Mesothelial cell of epicardium (in vitro differentiated cells): ENCODE measurements around the gene MAPT. TPM values are rescaled to one million over a fixed set of nuclear protein-coding genes. Genes with fewer than 3 reads are reported as not detected.

ENCODE experiments used
- DNase-seq, 2 experiments: peaks; one replicate each; pipeline ENCODE4 v3.0.0; 2021; ENCODE audit warnings: low spot score in 2 of 2; ENCODE audit not compliant: unreplicated experiment in 2 of 2
- H3K27ac Mint-ChIP-seq: 2 replicates; pipeline ENCODE4 v1.8.0; 2021; ENCODE audit warnings: mixed read lengths
- H3K27me3 Mint-ChIP-seq: 2 replicates; pipeline ENCODE4 v1.8.0; 2021; ENCODE audit warnings: low read depth, mixed read lengths
- H3K36me3 Mint-ChIP-seq: 2 replicates; pipeline ENCODE4 v1.8.0; 2021; ENCODE audit warnings: mixed read lengths
- H3K4me1 Mint-ChIP-seq: 2 replicates; pipeline ENCODE4 v1.8.0; 2021; ENCODE audit warnings: mixed read lengths
- H3K4me3 Mint-ChIP-seq: 2 replicates; pipeline ENCODE4 v1.8.0; 2021; ENCODE audit warnings: mild to moderate bottlenecking, moderate library complexity, mixed read lengths
- H3K9me3 Mint-ChIP-seq: 2 replicates; pipeline ENCODE4 v1.8.0; 2021; ENCODE audit warnings: mixed read lengths
- CTCF ChIP-seq: fragments of 200-600 bp; sonication (generic); IDR thresholded peaks from one replicate; pipeline ENCODE4 v1.5.0; 2021; ENCODE audit warnings: antibody characterized with exemption; ENCODE audit not compliant: unreplicated experiment
- total RNA-seq: library from RNA; stranded (reverse); gene quantifications from 3 replicates; pipeline ENCODE4 v1.2.1, GENCODE V29; 2021

Gene MAPT
- total RNA-seq, 1 donor from 2014 or later = 2.8 TPM

- Mint-ChIP-seq H3K4me3 (no peak overlapping the region), H3K27ac (no peak overlapping the region), H3K9me3 (no peaks in the 10 kb centered on the region), H3K4me1 (peaks cover 6% of the 10 kb centered on the region), H3K36me3 (no peaks in the 10 kb centered on the region), H3K27me3 (peaks cover 27% of the 10 kb centered on the region)
- no peak for TF ChIP-seq CTCF
- no peak for DNase-seq
Measured at GRCh38 chr17:45950888-45951287, 56.5 kb downstream of the MAPT start.

GRCh38 chr17:45951403-45951802, 57.0 kb downstream of the MAPT start:
- no peak for DNase-seq
- H3K4me3 Mint-ChIP-seq = no peak overlapping the region
- no peaks in the 10 kb centered on the region for H3K36me3 Mint-ChIP-seq
- H3K27me3 Mint-ChIP-seq = peaks cover 27% of the 10 kb centered on the region
- TF ChIP-seq CTCF = no peak
- no peak overlapping the region for H3K27ac Mint-ChIP-seq
- H3K9me3 Mint-ChIP-seq = no peaks in the 10 kb centered on the region
- H3K4me1 Mint-ChIP-seq = peaks cover 6% of the 10 kb centered on the region

- no peak for TF ChIP-seq CTCF
- peaks cover 6% of the 10 kb centered on the region for H3K4me1 Mint-ChIP-seq
- peaks cover 27% of the 10 kb centered on the region for H3K27me3 Mint-ChIP-seq
- DNase-seq = no peak
- no peaks in the 10 kb centered on the region for H3K9me3 Mint-ChIP-seq
- no peak overlapping the region for H3K27ac Mint-ChIP-seq
- H3K36me3 Mint-ChIP-seq = no peaks in the 10 kb centered on the region
- no peak overlapping the region for H3K4me3 Mint-ChIP-seq
Measured at GRCh38 chr17:45951941-45952340, 57.6 kb downstream of the MAPT start.

GRCh38 chr17:45952814-45953320, 58.5 kb downstream of the MAPT start:
- Mint-ChIP-seq H3K27me3 (peaks cover 27% of the 10 kb centered on the region), H3K4me3 (no peak overlapping the region), H3K36me3 (no peaks in the 10 kb centered on the region), H3K9me3 (no peaks in the 10 kb centered on the region), H3K27ac (no peak overlapping the region), H3K4me1 (peaks cover 6% of the 10 kb centered on the region)
- DNase-seq = no peak
- no peak for TF ChIP-seq CTCF

GRCh38 chr17:45953561-45953960, 59.2 kb downstream of the MAPT start:
- peaks cover 5% of the 10 kb centered on the region for H3K4me1 Mint-ChIP-seq
- no peak for TF ChIP-seq CTCF
- H3K4me3 Mint-ChIP-seq = no peak overlapping the region
- H3K9me3 Mint-ChIP-seq = no peaks in the 10 kb centered on the region
- H3K36me3 Mint-ChIP-seq = no peaks in the 10 kb centered on the region
- H3K27me3 Mint-ChIP-seq = peaks cover 27% of the 10 kb centered on the region
- no peak for DNase-seq
- H3K27ac Mint-ChIP-seq = no peak overlapping the region

- TF ChIP-seq CTCF = no peak
- Mint-ChIP-seq H3K4me1 (peaks cover 1% of the 10 kb centered on the region), H3K27ac (no peak overlapping the region), H3K4me3 (no peak overlapping the region), H3K27me3 (peaks cover 18% of the 10 kb centered on the region), H3K36me3 (no peaks in the 10 kb centered on the region), H3K9me3 (no peaks in the 10 kb centered on the region)
- no peak for DNase-seq
Measured at GRCh38 chr17:45954914-45955313, 60.6 kb downstream of the MAPT start.
